HEK293 (cell line): Measurements from ENCODE around the gene CAP2.

ENCODE experiments used
- CTCF ChIA-PET: fragments of 350-600 bp; formaldehyde crosslinking; extraction: SDS; loops from one replicate; lab custom pipeline; 2021; ENCODE audit warnings: antibody characterized with exemption; lab: Yijun Ruan, JAX
- POLR2A ChIA-PET: fragments of 300-600 bp; formaldehyde crosslinking; extraction: SDS; loops from one replicate; lab custom pipeline; 2020; ENCODE audit warnings: antibody characterized with exemption, inconsistent platforms; lab: Yijun Ruan, JAX
- H3K27ac ChIP-seq: fragments of 200-500 bp; sonication (Bioruptor generic); 2 replicates; pipeline ENCODE4 v1.5.1; 2014; ENCODE audit warnings: low read depth, low read length, control low read depth, inconsistent platforms; ENCODE audit errors: extremely low read depth
- H3K36me3 ChIP-seq, 2 experiments: fragments of 200-500 bp in 1 of 2; sonication (Bioruptor generic) in 1 of 2; 1 replicate in 1 of 2; 2 replicates in 1 of 2; pipeline ENCODE4 v1.5.1; 2014 to 2017; ENCODE audit warnings: inconsistent platforms in 2 of 2, low read length in 2 of 2; ENCODE audit not compliant: control insufficient read depth in 2 of 2, insufficient read depth in 1 of 2
- H3K4me1 ChIP-seq: fragments of 200-500 bp; sonication (Bioruptor generic); 2 replicates; pipeline ENCODE4 v1.5.1; 2014; ENCODE audit warnings: mild to moderate bottlenecking, low read length, inconsistent platforms; ENCODE audit not compliant: control insufficient read depth, insufficient read depth
- H3K4me3 ChIP-seq: 2 replicates; pipeline ENCODE4 v1.5.1; 2011; ENCODE audit warnings: low read depth, mild to moderate bottlenecking, control low read depth, low read length, moderate library complexity
- H3K9me3 ChIP-seq: fragments of 200-500 bp; sonication (Bioruptor generic); 2 replicates; pipeline ENCODE4 v1.5.1; 2014; ENCODE audit warnings: low read depth, low read length, inconsistent platforms; ENCODE audit not compliant: control insufficient read depth, insufficient read depth
- ATF2 ChIP-seq: fragments of 450-650 bp; formaldehyde crosslinking; IDR thresholded peaks from 2 replicates; pipeline ENCODE4 v1.5.1; 2016; ENCODE audit warnings: missing biosample characterization, missing genetic modification characterization, low read depth
- OSR2 ChIP-seq: fragments of 450-650 bp; formaldehyde crosslinking; IDR thresholded peaks from 2 replicates; pipeline ENCODE4 v1.5.1; 2016; ENCODE audit warnings: missing biosample characterization, missing genetic modification characterization
- PRDM6 ChIP-seq: fragments of 450-650 bp; formaldehyde crosslinking; IDR thresholded peaks from 2 replicates; pipeline ENCODE4 v1.5.1; 2017; ENCODE audit warnings: missing biosample characterization, missing genetic modification characterization
- WT1 ChIP-seq: fragments of 450-650 bp; formaldehyde crosslinking; IDR thresholded peaks from 2 replicates; pipeline ENCODE4 v1.5.1; 2016; ENCODE audit warnings: missing biosample characterization, missing genetic modification characterization
- ZBTB20 ChIP-seq: fragments of 450-650 bp; formaldehyde crosslinking; IDR thresholded peaks from 2 replicates; pipeline ENCODE4 v1.5.1; 2016; ENCODE audit warnings: missing biosample characterization, missing genetic modification characterization
- ZBTB44 ChIP-seq: fragments of 450-650 bp; IDR thresholded peaks from 2 replicates; pipeline ENCODE4 v1.5.1; 2018; ENCODE audit warnings: missing biosample characterization, mild to moderate bottlenecking, missing genetic modification characterization
- ZNF121 ChIP-seq: fragments of 450-650 bp; formaldehyde crosslinking; IDR thresholded peaks from 2 replicates; pipeline ENCODE4 v1.5.1; 2016; ENCODE audit warnings: missing biosample characterization, missing genetic modification characterization
- ZNF202 ChIP-seq: fragments of 450-650 bp; formaldehyde crosslinking; IDR thresholded peaks from 2 replicates; pipeline ENCODE4 v1.5.1; 2016; ENCODE audit warnings: missing biosample characterization, missing genetic modification characterization, borderline replicate concordance
- ZNF366 ChIP-seq: fragments of 450-650 bp; formaldehyde crosslinking; conservative IDR thresholded peaks from 2 replicates; pipeline ENCODE4 v1.5.1; 2016; ENCODE audit warnings: missing biosample characterization, missing genetic modification characterization
- ZNF423 ChIP-seq: fragments of 450-650 bp; formaldehyde crosslinking; IDR thresholded peaks from 2 replicates; pipeline ENCODE4 v1.5.1; 2016; ENCODE audit warnings: missing biosample characterization, missing genetic modification characterization
- ZNF600 ChIP-seq: fragments of 450-650 bp; formaldehyde crosslinking; IDR thresholded peaks from 2 replicates; pipeline ENCODE4 v1.5.1; 2016; ENCODE audit warnings: missing biosample characterization, missing genetic modification characterization
- ZNF776 ChIP-seq: fragments of 450-650 bp; formaldehyde crosslinking; IDR thresholded peaks from 2 replicates; pipeline ENCODE4 v1.5.0; 2017; ENCODE audit warnings: missing biosample characterization, missing genetic modification characterization, borderline replicate concordance
- ZSCAN18 ChIP-seq: fragments of 450-650 bp; formaldehyde crosslinking; IDR thresholded peaks from 2 replicates; pipeline ENCODE4 v1.5.1; 2016; ENCODE audit warnings: missing biosample characterization, missing genetic modification characterization
- ZSCAN5A ChIP-seq: fragments of 450-650 bp; formaldehyde crosslinking; IDR thresholded peaks from 2 replicates; pipeline ENCODE4 v1.5.1; 2016; ENCODE audit warnings: missing biosample characterization, missing genetic modification characterization
- TF ChIP-seq, protein P1 (sequence below): fragments of 450-650 bp; formaldehyde crosslinking; IDR thresholded peaks from 2 replicates; pipeline ENCODE4 v1.5.1; 2016; ENCODE audit warnings: missing biosample characterization, missing genetic modification characterization
- TF ChIP-seq, protein P2 (sequence below): fragments of 450-650 bp; formaldehyde crosslinking; IDR thresholded peaks from 2 replicates; pipeline ENCODE4 v1.5.1; 2016; ENCODE audit warnings: missing biosample characterization, missing genetic modification characterization
- TF ChIP-seq, protein P3 (sequence below): fragments of 450-650 bp; formaldehyde crosslinking; IDR thresholded peaks from 2 replicates; pipeline ENCODE4 v1.5.1; 2016; ENCODE audit warnings: missing biosample characterization, missing genetic modification characterization

Gene CAP2

GRCh38 chr6:17478223-17478907 is 85.0 kb downstream of the CAP2 start:
- Histone ChIP-seq H3K36me3 (no peaks in the 10 kb centered on the region), H3K9me3 (no peaks in the 10 kb centered on the region), H3K27ac (no peak overlapping the region), H3K4me1 (peaks cover 17% of the 10 kb centered on the region), H3K4me3 (no peak overlapping the region)
- ChIA-PET CTCF (no interaction called here), POLR2A (interaction anchor here (0.6 kb wide), 1 partner anchor 72 kb away, joined by 4 read pairs; no protein-coding TSS in a partner anchor)
- TF ChIP-seq ATF2 (tag by site-specific recombination) (no peak), OSR2 (no peak), ZBTB20 (no peak), ZSCAN18 (no peak), ZNF202 (tag by site-specific recombination) (no peak), ZNF600 (tag by site-specific recombination) (no peak), ZSCAN5A (no peak), WT1 (tag by site-specific recombination) (peak; percentile 37; the same call in 1 of the 2 replicates), PRDM6 (tag by site-specific recombination) (0 out of 2 replicates have a peak, but pooled peaks have one; percentile 15), ZNF423 (no peak), ZNF366 (tag by site-specific recombination) (0 out of 2 replicates have a peak, but pooled peaks have one; percentile 30), ZNF121 (0 out of 2 replicates have a peak, but pooled peaks have one; percentile 54), ZNF776 (tag by site-specific recombination) (no peak), ZBTB44 (tag by site-specific recombination) (no peak)
- TF ChIP-seq, protein P1, sequence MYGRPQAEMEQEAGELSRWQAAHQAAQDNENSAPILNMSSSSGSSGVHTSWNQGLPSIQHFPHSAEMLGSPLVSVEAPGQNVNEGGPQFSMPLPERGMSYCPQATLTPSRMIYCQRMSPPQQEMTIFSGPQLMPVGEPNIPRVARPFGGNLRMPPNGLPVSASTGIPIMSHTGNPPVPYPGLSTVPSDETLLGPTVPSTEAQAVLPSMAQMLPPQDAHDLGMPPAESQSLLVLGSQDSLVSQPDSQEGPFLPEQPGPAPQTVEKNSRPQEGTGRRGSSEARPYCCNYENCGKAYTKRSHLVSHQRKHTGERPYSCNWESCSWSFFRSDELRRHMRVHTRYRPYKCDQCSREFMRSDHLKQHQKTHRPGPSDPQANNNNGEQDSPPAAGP (tag by site-specific recombination), result no peak
- TF ChIP-seq, protein P2, sequence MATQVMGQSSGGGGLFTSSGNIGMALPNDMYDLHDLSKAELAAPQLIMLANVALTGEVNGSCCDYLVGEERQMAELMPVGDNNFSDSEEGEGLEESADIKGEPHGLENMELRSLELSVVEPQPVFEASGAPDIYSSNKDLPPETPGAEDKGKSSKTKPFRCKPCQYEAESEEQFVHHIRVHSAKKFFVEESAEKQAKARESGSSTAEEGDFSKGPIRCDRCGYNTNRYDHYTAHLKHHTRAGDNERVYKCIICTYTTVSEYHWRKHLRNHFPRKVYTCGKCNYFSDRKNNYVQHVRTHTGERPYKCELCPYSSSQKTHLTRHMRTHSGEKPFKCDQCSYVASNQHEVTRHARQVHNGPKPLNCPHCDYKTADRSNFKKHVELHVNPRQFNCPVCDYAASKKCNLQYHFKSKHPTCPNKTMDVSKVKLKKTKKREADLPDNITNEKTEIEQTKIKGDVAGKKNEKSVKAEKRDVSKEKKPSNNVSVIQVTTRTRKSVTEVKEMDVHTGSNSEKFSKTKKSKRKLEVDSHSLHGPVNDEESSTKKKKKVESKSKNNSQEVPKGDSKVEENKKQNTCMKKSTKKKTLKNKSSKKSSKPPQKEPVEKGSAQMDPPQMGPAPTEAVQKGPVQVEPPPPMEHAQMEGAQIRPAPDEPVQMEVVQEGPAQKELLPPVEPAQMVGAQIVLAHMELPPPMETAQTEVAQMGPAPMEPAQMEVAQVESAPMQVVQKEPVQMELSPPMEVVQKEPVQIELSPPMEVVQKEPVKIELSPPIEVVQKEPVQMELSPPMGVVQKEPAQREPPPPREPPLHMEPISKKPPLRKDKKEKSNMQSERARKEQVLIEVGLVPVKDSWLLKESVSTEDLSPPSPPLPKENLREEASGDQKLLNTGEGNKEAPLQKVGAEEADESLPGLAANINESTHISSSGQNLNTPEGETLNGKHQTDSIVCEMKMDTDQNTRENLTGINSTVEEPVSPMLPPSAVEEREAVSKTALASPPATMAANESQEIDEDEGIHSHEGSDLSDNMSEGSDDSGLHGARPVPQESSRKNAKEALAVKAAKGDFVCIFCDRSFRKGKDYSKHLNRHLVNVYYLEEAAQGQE (tag by site-specific recombination), result no peak
- TF ChIP-seq, protein P3, sequence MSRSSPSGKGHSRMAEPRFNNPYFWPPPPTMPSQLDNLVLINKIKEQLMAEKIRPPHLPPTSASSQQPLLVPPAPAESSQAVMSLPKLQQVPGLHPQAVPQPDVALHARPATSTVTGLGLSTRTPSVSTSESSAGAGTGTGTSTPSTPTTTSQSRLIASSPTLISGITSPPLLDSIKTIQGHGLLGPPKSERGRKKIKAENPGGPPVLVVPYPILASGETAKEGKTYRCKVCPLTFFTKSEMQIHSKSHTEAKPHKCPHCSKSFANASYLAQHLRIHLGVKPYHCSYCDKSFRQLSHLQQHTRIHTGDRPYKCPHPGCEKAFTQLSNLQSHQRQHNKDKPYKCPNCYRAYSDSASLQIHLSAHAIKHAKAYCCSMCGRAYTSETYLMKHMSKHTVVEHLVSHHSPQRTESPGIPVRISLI, result 0 out of 2 replicates have a peak, but pooled peaks have one; percentile 39
